A673 (cell line): ENCODE data around the gene CDK14.

ENCODE experiments used
- EZH2 ChIP-seq: fragments of 200-600 bp; sonication (generic); IDR thresholded peaks from 2 replicates; pipeline ENCODE4 v1.6.1; 2017; ENCODE audit warnings: borderline replicate concordance, low read depth, mild to moderate bottlenecking, mixed read lengths, antibody characterized with exemption, low read length; ENCODE audit not compliant: poor library complexity, severe bottlenecking
- TF ChIP-seq, protein P1 (sequence below): fragments of 300-800, 200-600 bp; sonication (generic); conservative IDR thresholded peaks from 2 replicates; pipeline ENCODE4 v1.5.1; 2017; ENCODE audit warnings: low read depth, mild to moderate bottlenecking, antibody characterized with exemption, low read length, moderate library complexity, mixed read lengths

DNA sequence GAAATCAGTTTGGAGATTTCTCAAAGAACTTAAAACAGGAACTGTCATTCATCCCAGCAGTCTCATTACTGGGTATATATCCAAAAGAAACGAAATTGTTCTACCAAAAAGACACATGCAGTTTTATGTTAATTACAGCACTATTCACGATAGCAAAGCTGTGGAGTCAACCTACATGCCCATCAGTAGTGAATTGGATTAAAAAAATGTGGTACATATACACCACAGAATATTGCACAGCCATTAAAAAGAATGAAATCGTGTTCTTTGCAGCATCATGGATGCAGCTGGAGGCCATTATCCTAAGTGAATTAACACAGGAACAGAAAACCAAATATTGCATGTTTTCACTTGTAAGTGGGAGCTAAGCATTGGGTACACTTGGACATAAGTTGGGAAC lies 158.9 kb downstream of the CDK14 start:
- TF ChIP-seq, protein P1, sequence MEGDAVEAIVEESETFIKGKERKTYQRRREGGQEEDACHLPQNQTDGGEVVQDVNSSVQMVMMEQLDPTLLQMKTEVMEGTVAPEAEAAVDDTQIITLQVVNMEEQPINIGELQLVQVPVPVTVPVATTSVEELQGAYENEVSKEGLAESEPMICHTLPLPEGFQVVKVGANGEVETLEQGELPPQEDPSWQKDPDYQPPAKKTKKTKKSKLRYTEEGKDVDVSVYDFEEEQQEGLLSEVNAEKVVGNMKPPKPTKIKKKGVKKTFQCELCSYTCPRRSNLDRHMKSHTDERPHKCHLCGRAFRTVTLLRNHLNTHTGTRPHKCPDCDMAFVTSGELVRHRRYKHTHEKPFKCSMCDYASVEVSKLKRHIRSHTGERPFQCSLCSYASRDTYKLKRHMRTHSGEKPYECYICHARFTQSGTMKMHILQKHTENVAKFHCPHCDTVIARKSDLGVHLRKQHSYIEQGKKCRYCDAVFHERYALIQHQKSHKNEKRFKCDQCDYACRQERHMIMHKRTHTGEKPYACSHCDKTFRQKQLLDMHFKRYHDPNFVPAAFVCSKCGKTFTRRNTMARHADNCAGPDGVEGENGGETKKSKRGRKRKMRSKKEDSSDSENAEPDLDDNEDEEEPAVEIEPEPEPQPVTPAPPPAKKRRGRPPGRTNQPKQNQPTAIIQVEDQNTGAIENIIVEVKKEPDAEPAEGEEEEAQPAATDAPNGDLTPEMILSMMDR, result no peak
- no peak for TF ChIP-seq EZH2
